ENCODE data around the gene SEMA3A. TPM values are rescaled to one million over a fixed set of nuclear protein-coding genes. Genes with fewer than 3 reads are reported as not detected.

Gene SEMA3A
- total and polyA plus RNA-seq, 2 of the 13 experiments (the other 11 are each of a cell fraction or from before 2014, with no cell fraction given) = 0.29 to 1.2 TPM

GRCh38 chr7:84021292-84021908, 173.2 kb downstream of the SEMA3A start:
- ATAC-seq (no peak), DNase-seq (ENCODE audit: low spot score) (no peak), FAIRE-seq (no peak)
- Histone ChIP-seq H3K9me3 (ENCODE audit: low read length) (no peaks in the 10 kb centered on the region), H3K4me3 (replicated peaks in 1 of 3; ENCODE audit: insufficient read depth in 1 of 3, low read depth in 2 of 3, low read length in 3 of 3) (no peak overlapping the region), H3K9ac (ENCODE audit: insufficient read depth, low read depth, low read length) (no peak overlapping the region), H3K79me2 (ENCODE audit: insufficient read depth, low read length) (no peaks in the 10 kb centered on the region), H3K36me3 (replicated peaks in 1 of 2; ENCODE audit: control insufficient read depth in 1 of 2, insufficient read depth in 2 of 2, low read length in 2 of 2) (no peaks in the 10 kb centered on the region), H2AFZ (ENCODE audit: low read length) (no peak overlapping the region), H3K4me1 (ENCODE audit: insufficient read depth, low read length) (peaks cover 25% of the 10 kb centered on the region), H3K4me2 (ENCODE audit: low read depth, low read length) (no peak overlapping the region), H3K27ac (ENCODE audit: extremely low read length, insufficient read depth, low read length) (no peak overlapping the region), H3K27me3 (ENCODE audit: control insufficient read depth in 1 of 2, insufficient read depth in 2 of 2, low read length in 2 of 2) (no peaks in the 10 kb centered on the region), H4K20me1 (ENCODE audit: insufficient read depth, low read length) (no peaks in the 10 kb centered on the region)
- CTCF ChIA-PET (ENCODE audit: low intra/inter-chr PET ratio, low total read pairs) = no interaction called here
- intact Hi-C loops (cut with micrococcal nuclease; ENCODE audit: unreplicated experiment) = no loop called here
- no TSS peak for BruUV-seq (replicated peaks)
- in situ Hi-C loops (cut with HindIII; ENCODE audit: extremely low pct_ligation_motif_present, low pct_unique_long_range_greater_than_20kb) = no loop called here
- 74% methylated on average over 6 of the region's 6 CpGs for WGBS (ENCODE audit: low lambda C conversion rate)
- POLR2A ChIA-PET = no interaction called here
- no peak for TF ChIP-seq SMARCE1 (IDR thresholded peaks at IDR 0.05; ENCODE audit: borderline replicate concordance)

- in situ Hi-C loops (cut with HindIII; ENCODE audit: extremely low pct_ligation_motif_present, low pct_unique_long_range_greater_than_20kb) = no loop called here
- no peaks in the 10 kb centered on the region for H4K20me1 ChIP-seq (ENCODE audit: insufficient read depth, low read length)
Observed at GRCh38 chr7:84017651-84018050, 176.9 kb downstream of the SEMA3A start.

More at GRCh38 chr7:84017651-84018050, 176.9 kb downstream of the SEMA3A start:
- intact Hi-C loops (cut with micrococcal nuclease; ENCODE audit: unreplicated experiment) = no loop called here
- Histone ChIP-seq H3K9ac (ENCODE audit: insufficient read depth, low read depth, low read length) (no peak overlapping the region), H3K79me2 (ENCODE audit: insufficient read depth, low read length) (no peaks in the 10 kb centered on the region), H3K4me2 (ENCODE audit: low read depth, low read length) (no peak overlapping the region), H3K27ac (ENCODE audit: extremely low read length, insufficient read depth, low read length) (no peak overlapping the region), H3K9me3 (ENCODE audit: low read length) (no peaks in the 10 kb centered on the region), H3K36me3 (replicated peaks in 1 of 2; ENCODE audit: control insufficient read depth in 1 of 2, insufficient read depth in 2 of 2, low read length in 2 of 2) (no peaks in the 10 kb centered on the region), H2AFZ (ENCODE audit: low read length) (no peak overlapping the region), H3K4me3 (replicated peaks in 1 of 3; ENCODE audit: insufficient read depth in 1 of 3, low read depth in 2 of 3, low read length in 3 of 3) (no peak overlapping the region), H3K27me3 (ENCODE audit: control insufficient read depth in 1 of 2, insufficient read depth in 2 of 2, low read length in 2 of 2) (no peaks in the 10 kb centered on the region), H3K4me1 (ENCODE audit: insufficient read depth, low read length) (peaks cover 10% of the 10 kb centered on the region)
- no peak for FAIRE-seq
- POLR2A ChIA-PET = no interaction called here
- 55% methylated on average over 2 of the region's 2 CpGs for WGBS (ENCODE audit: low lambda C conversion rate)
- BruUV-seq (replicated peaks) = no TSS peak
- TF ChIP-seq SMARCC2 (IDR thresholded peaks at IDR 0.05) = no peak
- TF ChIP-seq PHF20 (CRISPR knock-in tag; IDR thresholded peaks at IDR 0.05) = no peak
- no peak for TF ChIP-seq ADNP (CRISPR knock-in tag; IDR thresholded peaks at IDR 0.05)
- no peak for TF ChIP-seq HIVEP1 (CRISPR knock-in tag; IDR thresholded peaks at IDR 0.05)
- no peak for TF ChIP-seq MED13 (CRISPR knock-in tag; IDR thresholded peaks at IDR 0.05)
- ATAC-seq = no peak
- DNase-seq (ENCODE audit: low spot score) = no peak
- CTCF ChIA-PET (ENCODE audit: low intra/inter-chr PET ratio, low total read pairs) = no interaction called here
